ENCODE data around the gene XYLT1.

XYLT1 gene

DNA sequence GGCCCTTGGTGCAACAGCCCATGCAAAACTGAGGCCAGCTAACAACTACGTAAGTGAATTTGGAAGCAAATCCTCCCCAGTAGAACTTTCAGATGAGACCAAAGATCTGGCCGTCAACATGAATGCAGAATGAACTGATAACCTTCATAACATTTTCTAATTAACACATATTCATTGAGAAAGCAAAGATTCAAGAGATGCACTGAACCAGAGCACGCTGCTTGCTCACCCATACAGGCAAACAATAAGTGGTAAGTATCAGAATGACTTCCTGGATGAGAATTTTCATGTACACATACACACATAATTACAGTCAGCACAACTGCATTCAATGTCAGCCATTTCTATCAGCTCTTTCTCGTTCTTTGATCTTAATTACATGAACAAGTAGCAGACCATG lies 30.6 kb downstream of the XYLT1 start:
- no peak for DNase-seq (ENCODE audit: low spot score)
- Mint-ChIP-seq H3K27ac (peak overlapping the region; percentile 26), H3K27me3 (ENCODE audit: low read depth) (no peaks in the 10 kb centered on the region)

DNA sequence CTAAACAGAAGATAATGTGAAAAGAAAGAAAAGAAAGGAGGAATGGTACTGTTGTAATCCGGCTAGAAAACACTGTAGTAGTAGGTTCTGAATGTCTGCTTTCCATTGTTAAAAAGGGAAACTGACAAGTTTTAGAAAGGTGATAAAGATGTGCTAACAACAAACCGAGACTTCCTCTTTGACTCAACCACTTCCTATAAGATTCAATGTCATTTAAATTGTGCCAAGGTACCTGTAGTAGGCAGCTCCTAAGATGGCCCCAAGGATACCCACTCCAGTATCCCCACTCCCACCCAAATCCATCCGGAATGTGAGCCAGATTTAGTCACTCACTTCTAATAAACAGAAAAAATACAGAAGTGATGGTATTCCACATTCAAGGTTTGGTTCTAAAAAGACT lies 31.2 kb downstream of the XYLT1 start:
- Mint-ChIP-seq H3K9me3 (peaks cover 4% of the 10 kb centered on the region), H3K4me1 (ENCODE audit: low read depth) (peaks cover 47% of the 10 kb centered on the region), H3K36me3 (ENCODE audit: low read depth) (peaks cover 70% of the 10 kb centered on the region), H3K27ac (peak overlapping the region; percentile 76), H3K4me3 (peak overlapping the region; percentile 70), H3K27me3 (ENCODE audit: low read depth) (no peaks in the 10 kb centered on the region)
- no peak for DNase-seq (ENCODE audit: low spot score)

More for the DNA sequence above, 30.6 kb downstream of the XYLT1 start:
- Mint-ChIP-seq H3K4me3 (peak overlapping the region; percentile 36), H3K9me3 (peaks cover 4% of the 10 kb centered on the region), H3K4me1 (ENCODE audit: low read depth) (peaks cover 47% of the 10 kb centered on the region), H3K36me3 (ENCODE audit: low read depth) (peaks cover 72% of the 10 kb centered on the region)

- Mint-ChIP-seq H3K4me3 (no peak overlapping the region), H3K4me1 (ENCODE audit: low read depth) (peaks cover 47% of the 10 kb centered on the region), H3K9me3 (no peaks in the 10 kb centered on the region), H3K36me3 (ENCODE audit: low read depth) (peaks cover 60% of the 10 kb centered on the region), H3K27ac (no peak overlapping the region), H3K27me3 (ENCODE audit: low read depth) (no peaks in the 10 kb centered on the region)
- no peak for DNase-seq (ENCODE audit: low spot score)
Observed at GRCh38 chr16:17437981-17438380, 32.8 kb downstream of the XYLT1 start.

GRCh38 chr16:17437127-17437720 lies 33.5 kb downstream of the XYLT1 start:
- Mint-ChIP-seq H3K27ac (no peak overlapping the region), H3K4me1 (ENCODE audit: low read depth) (peaks cover 51% of the 10 kb centered on the region)

GRCh38 chr16:17435318-17435717 lies 35.4 kb downstream of the XYLT1 start:
- H3K27ac Mint-ChIP-seq, result no peak overlapping the region

More at GRCh38 chr16:17437127-17437720, 33.5 kb downstream of the XYLT1 start:
- Mint-ChIP-seq H3K27me3 (ENCODE audit: low read depth) (no peaks in the 10 kb centered on the region), H3K4me3 (no peak overlapping the region), H3K36me3 (ENCODE audit: low read depth) (peaks cover 59% of the 10 kb centered on the region), H3K9me3 (no peaks in the 10 kb centered on the region)
- DNase-seq (ENCODE audit: low spot score), result no peak

DNA sequence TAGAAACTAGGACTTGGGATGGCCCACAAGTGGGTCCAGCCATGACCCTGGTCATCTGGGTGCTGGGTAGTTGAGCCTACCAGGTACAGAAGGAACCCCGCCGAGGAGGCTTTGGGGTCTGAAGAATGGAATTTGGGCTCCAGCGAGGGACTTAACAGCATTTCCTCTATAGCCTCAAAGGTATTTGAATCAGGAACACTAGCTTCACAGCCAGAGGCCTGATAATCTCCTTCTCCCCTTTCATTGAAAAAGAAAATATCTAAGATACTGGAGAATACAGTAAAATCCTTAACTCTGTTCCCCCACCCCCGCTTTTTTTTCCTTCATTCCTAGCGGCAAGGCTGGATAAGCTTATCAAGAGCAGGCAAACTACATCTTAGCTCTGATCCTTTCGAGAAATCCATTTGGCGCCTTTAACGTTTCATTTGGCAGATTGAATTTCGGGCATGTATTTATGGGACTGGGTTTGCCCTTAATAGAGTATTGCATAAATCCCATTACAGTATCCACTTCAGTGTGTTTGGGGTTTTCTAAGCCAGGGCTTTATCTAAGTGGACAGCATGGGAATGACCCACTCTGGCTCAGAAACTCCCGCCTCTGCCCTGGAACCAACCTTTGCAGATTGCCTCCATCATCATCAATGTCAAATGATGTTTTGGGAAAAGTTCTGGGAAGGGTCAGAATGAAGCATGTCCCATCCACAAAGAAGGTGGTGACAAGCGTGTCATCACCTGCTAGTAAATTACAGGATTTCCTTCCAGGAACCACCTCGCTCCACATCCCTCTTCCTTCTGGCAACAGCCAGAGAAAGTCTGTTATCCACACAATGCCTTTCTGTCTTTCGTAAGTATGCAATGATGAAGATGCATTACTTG lies 36.9 kb downstream of the XYLT1 start:
- Mint-ChIP-seq H3K4me3 (no peak overlapping the region), H3K27me3 (ENCODE audit: low read depth) (no peaks in the 10 kb centered on the region), H3K36me3 (ENCODE audit: low read depth) (peaks cover 42% of the 10 kb centered on the region), H3K4me1 (ENCODE audit: low read depth) (peaks cover 23% of the 10 kb centered on the region), H3K27ac (no peak overlapping the region), H3K9me3 (no peaks in the 10 kb centered on the region)
- no peak for DNase-seq (ENCODE audit: low spot score)

More at GRCh38 chr16:17435318-17435717, 35.4 kb downstream of the XYLT1 start:
- H3K4me3 Mint-ChIP-seq, result no peak overlapping the region
- peaks cover 48% of the 10 kb centered on the region for H3K36me3 Mint-ChIP-seq (ENCODE audit: low read depth)
- no peaks in the 10 kb centered on the region for H3K27me3 Mint-ChIP-seq (ENCODE audit: low read depth)
- H3K9me3 Mint-ChIP-seq, result no peaks in the 10 kb centered on the region
- no peak for DNase-seq (ENCODE audit: low spot score)
- peaks cover 38% of the 10 kb centered on the region for H3K4me1 Mint-ChIP-seq (ENCODE audit: low read depth)

DNA sequence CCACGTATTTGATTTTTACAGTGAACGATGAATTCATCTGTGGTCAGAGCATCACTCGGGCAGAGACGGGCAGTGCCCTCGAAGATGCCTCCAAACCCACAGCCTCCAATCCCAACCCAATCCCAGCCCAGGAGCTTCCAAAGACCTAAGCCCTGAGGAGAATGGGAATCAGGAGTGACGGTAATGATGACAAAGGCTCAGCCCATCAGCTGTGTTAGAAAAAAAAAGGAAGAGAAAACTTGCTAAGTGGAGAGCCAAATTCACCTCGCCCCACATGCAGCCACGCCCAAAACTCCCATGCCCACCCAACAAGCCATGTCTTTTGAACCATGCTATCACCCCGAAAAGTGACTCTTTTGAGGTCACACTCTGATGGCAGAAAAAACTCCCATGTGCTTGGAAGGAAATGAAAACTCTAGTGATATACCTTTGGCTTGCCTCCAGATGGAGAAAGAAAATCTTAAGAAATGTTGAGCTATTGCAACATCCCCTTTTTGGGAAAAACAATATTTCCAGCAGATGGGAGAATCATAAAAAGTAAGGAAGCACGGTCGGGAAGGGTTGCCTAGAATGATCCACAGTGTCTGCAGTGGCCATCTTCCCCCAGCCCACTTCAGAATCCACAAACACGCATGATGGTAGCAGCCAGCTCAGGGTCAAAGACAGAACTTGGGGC lies 37.7 kb downstream of the XYLT1 start:
- no peak overlapping the region for H3K4me3 Mint-ChIP-seq

DNA sequence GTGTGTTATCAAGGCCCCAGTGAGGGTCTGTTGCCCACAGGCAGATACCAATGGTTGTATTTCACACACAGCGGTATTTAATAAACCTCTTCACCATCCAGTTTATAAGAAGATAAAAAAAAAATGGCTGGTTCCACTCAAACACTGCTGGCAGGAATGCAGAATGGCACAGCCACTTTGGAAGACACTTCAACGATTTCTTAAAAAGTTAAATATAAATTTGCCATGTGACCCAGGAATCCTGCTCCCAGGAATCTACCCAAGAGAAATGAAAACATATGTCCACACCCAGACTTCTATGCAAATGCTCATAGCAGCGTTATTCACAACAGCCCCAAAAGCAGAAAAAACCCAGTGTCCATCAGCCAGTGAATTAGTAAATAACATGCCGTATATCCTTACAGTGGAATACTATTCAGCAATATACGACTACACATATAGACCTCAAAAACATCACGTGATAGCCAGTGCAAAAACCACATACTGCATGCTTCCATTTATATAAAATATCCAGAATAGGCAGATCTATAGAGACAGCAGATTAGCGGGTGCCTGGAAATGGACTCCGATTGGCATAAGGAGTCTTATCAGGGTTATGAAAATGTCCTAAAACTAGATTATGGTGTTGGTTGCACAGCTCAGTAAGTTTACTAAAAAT lies 38.7 kb downstream of the XYLT1 start:
- Mint-ChIP-seq H3K27me3 (ENCODE audit: low read depth) (no peaks in the 10 kb centered on the region), H3K27ac (no peak overlapping the region), H3K4me1 (ENCODE audit: low read depth) (peaks cover 13% of the 10 kb centered on the region), H3K9me3 (no peaks in the 10 kb centered on the region), H3K4me3 (no peak overlapping the region), H3K36me3 (ENCODE audit: low read depth) (peaks cover 31% of the 10 kb centered on the region)
- no peak for DNase-seq (ENCODE audit: low spot score)

More for the DNA sequence above, 37.7 kb downstream of the XYLT1 start:
- Mint-ChIP-seq H3K27ac (no peak overlapping the region), H3K27me3 (ENCODE audit: low read depth) (no peaks in the 10 kb centered on the region), H3K9me3 (no peaks in the 10 kb centered on the region), H3K4me1 (ENCODE audit: low read depth) (peaks cover 18% of the 10 kb centered on the region), H3K36me3 (ENCODE audit: low read depth) (peaks cover 38% of the 10 kb centered on the region)
- no peak for DNase-seq (ENCODE audit: low spot score)

GRCh38 chr16:17431012-17431411 lies 39.7 kb downstream of the XYLT1 start:
- H3K27me3 Mint-ChIP-seq (ENCODE audit: low read depth), result no peaks in the 10 kb centered on the region
- no peak for DNase-seq (ENCODE audit: low spot score)
- peaks cover 15% of the 10 kb centered on the region for H3K4me1 Mint-ChIP-seq (ENCODE audit: low read depth)
- H3K36me3 Mint-ChIP-seq (ENCODE audit: low read depth), result peaks cover 30% of the 10 kb centered on the region
- no peak overlapping the region for H3K4me3 Mint-ChIP-seq
- H3K27ac Mint-ChIP-seq, result no peak overlapping the region
- no peaks in the 10 kb centered on the region for H3K9me3 Mint-ChIP-seq

GRCh38 chr16:17426451-17426850 lies 44.3 kb downstream of the XYLT1 start:
- no peak overlapping the region for H3K4me3 Mint-ChIP-seq
- peaks cover 33% of the 10 kb centered on the region for H3K36me3 Mint-ChIP-seq (ENCODE audit: low read depth)
- no peak for DNase-seq (ENCODE audit: low spot score)
- H3K27ac Mint-ChIP-seq, result no peak overlapping the region
- no peaks in the 10 kb centered on the region for H3K27me3 Mint-ChIP-seq (ENCODE audit: low read depth)
- no peaks in the 10 kb centered on the region for H3K9me3 Mint-ChIP-seq
- peaks cover 14% of the 10 kb centered on the region for H3K4me1 Mint-ChIP-seq (ENCODE audit: low read depth)

- H3K27me3 Mint-ChIP-seq (ENCODE audit: low read depth), result no peaks in the 10 kb centered on the region
- no peaks in the 10 kb centered on the region for H3K9me3 Mint-ChIP-seq
- peaks cover 33% of the 10 kb centered on the region for H3K36me3 Mint-ChIP-seq (ENCODE audit: low read depth)
- peaks cover 17% of the 10 kb centered on the region for H3K4me1 Mint-ChIP-seq (ENCODE audit: low read depth)
- DNase-seq (ENCODE audit: low spot score), result no peak
- no peak overlapping the region for H3K27ac Mint-ChIP-seq
- no peak overlapping the region for H3K4me3 Mint-ChIP-seq
Observed at GRCh38 chr16:17424771-17425170, 46.0 kb downstream of the XYLT1 start.

DNA sequence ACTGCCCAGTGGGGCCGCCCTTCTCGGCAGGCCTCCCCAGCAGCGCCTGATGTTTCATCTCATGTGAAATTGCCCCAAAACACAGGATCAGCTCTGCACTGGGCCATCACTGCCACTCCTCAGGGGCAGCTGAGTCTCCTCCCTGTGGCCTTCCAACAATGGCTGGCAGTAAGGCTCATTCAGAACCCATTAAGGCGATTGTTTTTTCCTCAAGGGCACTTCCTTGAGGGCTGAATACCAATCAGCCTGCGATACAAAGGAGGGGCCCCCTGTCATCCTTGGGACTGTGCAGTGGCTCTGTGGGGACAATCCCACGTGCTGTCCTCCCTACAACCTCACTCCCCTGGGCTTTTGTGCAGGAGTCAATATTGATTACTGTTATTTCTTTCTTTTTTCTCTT lies 47.5 kb downstream of the XYLT1 start:
- Mint-ChIP-seq H3K36me3 (ENCODE audit: low read depth) (peaks cover 27% of the 10 kb centered on the region), H3K27ac (peak overlapping the region; percentile 63), H3K27me3 (ENCODE audit: low read depth) (no peaks in the 10 kb centered on the region), H3K4me1 (ENCODE audit: low read depth) (peaks cover 19% of the 10 kb centered on the region), H3K4me3 (no peak overlapping the region), H3K9me3 (no peaks in the 10 kb centered on the region)
- DNase-seq (ENCODE audit: low spot score), result no peak

DNA sequence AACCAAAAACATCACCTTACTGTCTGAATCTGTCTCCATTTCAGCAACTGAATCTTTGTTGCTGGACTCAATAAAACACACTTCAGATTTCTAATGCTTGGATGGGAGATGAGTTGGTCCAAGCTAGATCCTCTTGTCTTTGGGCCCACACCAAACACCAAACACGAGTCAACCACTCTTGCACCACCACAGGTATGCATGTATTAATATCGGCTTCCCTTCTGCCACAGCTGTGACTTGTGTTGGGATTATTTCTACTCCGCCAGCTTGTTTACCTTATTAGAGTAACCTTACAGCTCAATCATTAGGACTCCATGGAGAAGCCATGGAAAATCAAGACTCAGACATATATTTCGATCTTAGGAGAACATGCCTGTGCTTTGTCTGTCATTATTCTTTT lies 49.9 kb downstream of the XYLT1 start:
- peaks cover 35% of the 10 kb centered on the region for H3K4me1 Mint-ChIP-seq (ENCODE audit: low read depth)

More for the DNA sequence above, 49.9 kb downstream of the XYLT1 start:
- Mint-ChIP-seq H3K36me3 (ENCODE audit: low read depth) (peaks cover 21% of the 10 kb centered on the region), H3K27me3 (ENCODE audit: low read depth) (no peaks in the 10 kb centered on the region), H3K27ac (no peak overlapping the region), H3K4me3 (no peak overlapping the region), H3K9me3 (peaks cover 4% of the 10 kb centered on the region)
- no peak for DNase-seq (ENCODE audit: low spot score)

Data from T-helper 2 cell treated with Interferon-gamma antibody and Interleukin-4, amounts not matched to agents 5 μg/mL and 100 μg/mL, for 36 hours (primary cell).